ENCODE results near the gene ELOVL4.

ELOVL4 gene

DNA sequence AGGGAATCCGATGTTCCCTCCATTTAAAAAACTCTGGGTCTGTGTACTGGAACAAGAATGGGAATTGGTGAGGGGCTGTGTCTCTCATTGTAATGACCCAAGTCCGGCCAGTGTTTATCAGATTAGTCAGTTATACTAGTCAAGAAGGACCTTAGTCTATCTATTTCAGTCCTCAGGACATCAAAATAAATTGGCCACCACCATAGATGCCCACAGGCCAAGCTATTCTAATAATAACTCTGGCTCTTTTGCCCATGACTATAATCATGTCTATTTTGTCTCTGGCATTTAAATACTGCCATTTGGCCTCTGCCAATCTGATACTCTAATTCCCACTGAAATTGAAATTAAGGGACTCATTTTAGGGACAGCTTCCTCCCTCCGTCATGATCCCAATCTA, 37.8 kb downstream of the ELOVL4 start:
- no peak for DNase-seq

GRCh38 chr6:79902046-79902445, 45.3 kb downstream of the ELOVL4 start:
- DNase-seq: no peak

DNA sequence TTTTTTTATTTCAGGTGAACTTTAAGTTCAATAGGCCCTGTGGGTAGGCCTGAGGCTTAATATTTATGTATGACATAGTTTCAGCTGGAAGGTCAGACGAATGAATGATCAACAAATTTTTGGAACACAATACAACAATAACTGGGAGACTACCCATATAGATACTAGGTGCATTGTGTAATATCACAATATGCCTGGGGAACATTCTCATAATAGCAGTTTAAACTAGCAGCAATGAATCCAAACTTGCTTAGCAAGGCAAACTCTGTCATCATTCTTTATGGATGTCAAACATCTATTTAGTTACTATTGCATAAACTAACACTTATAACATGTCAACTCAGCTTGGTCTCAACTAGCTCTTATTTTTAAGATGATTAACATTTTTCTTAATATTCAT, 49.3 kb downstream of the ELOVL4 start:
- DNase-seq: no peak

DNA sequence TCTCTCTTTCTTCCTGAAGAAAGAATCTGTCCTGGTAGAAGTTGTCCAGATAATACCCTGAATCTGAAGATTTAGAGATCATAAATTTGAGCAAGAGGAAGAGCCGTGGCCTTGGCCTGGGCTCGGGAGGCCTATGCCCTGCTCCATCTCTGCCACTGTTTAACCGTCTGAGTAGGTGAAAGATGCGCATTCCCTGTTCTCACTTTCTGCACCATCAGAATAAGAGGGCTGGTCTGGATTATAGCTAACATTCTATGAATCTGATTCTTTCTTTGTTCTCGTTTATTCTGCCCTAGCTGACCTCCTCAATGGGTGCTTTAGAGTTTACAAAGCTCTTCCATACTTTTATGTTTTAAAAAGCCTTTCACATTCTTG, 51.3 kb downstream of the ELOVL4 start:
- DNase-seq: no peak

DNA sequence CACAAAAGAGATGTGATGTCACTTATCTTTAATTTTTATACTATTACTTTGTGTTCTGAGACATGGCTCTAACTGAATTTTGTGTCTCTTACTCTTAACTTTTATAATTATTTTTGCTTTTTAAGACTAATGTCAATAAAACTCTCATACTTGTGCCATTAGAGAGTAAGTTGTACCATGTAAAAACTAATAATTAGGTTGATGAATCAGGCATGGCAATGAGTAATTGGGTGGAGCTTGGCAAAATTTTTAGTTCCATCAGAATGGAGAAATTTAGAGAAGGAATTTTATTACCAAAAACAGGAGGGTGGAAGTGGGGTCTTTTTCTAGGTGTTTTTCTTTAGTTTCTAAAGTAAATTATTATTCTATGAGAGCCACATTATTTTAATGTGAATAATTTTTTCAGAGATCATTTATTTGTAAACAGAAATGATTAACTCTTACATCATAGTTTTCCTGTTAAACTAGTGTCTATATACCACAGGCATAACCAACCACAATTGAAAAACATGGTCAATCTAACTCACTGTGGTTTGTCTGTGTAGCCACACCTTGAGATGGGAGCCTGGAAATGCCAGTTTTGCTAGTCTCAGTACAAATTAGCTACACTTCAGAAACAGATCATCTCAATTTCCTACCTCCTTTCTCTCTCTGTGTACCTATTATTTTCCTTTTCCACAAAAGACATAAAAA, 51.8 kb downstream of the ELOVL4 start:
- DNase-seq: no peak

DNA sequence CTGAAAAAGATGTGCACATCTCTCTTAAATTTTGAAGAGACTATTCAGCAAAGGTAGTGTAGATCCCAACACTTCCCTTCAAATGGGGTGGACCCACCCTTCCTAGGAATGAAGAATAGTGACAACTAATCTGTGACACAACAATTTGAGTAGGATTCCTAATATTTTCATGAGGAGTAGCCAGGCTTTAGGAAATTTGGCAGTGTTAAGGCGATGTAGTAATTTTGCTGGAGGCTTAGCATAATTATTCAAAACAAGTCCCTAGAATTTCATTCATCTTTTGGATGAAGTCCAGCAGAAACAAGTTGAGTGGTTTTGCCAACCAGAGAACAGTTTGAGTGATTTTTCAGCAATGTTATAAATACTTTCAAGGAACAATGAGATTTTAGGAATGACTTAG, 52.4 kb downstream of the ELOVL4 start:
- DNase-seq: no peak

DNA sequence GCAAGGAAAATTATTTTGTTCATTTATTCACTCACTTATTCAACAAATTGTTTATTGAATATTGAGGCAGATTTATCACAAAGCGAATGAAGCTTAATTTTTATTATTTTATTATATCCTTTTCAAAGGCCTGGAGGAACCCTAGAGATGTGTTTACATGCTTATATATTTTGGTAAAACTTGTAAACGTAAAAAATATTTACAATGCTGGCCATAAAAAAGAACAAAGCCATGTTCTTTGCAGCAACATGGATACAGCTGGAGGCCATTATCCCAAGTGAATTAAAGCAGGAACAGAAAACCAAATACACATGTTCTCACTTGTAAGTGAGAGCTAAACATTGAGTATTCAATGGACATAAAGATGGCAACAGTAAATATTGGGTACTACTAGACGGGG, 58.8 kb downstream of the ELOVL4 start:
- no peak for DNase-seq

DNA sequence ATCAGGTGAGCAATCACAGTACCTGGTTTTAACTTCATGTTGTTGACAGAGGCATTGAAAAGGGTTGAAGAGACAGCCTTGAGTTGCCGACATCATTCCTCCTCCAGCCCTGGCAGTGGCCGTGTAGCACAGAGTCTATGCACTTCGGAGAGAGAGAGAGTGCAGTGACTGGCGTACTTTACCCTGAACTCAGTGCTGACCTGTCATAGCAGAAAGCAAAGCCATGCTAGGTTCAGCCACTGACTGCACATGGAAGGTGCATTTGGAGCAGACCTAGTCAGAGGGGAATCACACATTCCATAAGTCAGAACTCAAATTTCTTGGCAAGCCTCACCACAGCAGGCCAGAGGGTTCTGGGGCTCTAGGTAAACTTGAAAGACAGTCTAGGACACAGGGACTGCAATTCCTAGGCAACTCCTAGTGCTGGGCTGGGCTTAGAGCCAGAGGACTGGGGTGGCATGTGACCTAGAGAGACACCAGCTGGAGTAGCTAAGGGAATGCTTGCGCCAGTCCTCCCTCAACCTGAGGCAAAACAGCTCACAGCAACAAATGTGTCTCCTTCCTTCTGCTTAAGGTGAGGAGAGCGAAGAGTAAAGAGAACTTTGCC, 69.1 kb downstream of the ELOVL4 start:
- no peak for DNase-seq

DNA sequence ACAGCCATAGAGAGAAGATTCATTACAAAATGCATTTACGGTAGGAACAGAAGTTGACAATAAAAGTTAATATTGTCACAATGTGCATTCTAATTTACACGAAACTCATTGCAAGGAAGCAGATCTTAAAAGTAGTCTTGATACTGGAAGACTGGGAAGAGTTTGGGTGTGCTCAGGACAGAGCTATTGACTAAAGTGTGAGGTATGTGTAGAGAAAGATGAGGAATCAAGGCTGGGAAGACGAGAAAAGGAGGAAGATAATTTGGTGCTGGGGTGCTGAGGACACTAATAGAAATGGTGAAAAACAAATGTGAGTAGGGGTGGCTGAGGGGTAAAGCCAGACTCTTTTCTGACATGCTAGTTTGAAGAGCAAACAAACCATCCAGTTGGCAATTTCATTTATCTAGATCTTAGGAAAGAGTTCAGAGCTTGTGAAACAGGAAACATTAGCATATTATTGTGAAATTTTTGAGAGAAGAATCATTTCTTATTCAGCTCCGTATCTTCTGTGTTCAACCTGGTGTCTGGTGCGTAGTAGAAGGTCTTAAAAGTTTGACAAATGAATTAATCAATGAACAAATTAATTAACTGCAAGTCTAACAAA, 72.7 kb downstream of the ELOVL4 start:
- no peak for DNase-seq

DNA sequence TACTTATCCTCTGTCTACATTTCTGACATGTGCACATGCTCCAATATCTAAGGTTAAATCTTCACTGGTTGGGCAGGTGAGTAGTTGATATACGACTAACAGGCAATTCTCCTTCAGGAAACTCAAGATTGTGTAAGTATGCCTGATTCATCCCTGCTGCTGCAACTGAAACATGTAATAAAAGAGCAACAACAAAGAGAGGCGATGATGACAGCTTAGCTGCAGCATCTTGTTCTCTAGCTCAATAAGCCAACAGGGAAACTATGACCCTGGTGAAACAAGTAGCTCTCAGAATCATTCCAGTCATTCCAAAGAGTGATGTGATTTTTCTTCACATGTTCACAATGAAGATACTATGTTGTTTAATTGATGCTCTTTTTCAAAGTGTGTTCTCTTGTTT, 74.4 kb downstream of the ELOVL4 start:
- DNase-seq: no peak

- DNase-seq: no peak
These were observed 75.0 kb downstream of the ELOVL4 start for GRCh38 chr6:79872303-79872702.

DNA sequence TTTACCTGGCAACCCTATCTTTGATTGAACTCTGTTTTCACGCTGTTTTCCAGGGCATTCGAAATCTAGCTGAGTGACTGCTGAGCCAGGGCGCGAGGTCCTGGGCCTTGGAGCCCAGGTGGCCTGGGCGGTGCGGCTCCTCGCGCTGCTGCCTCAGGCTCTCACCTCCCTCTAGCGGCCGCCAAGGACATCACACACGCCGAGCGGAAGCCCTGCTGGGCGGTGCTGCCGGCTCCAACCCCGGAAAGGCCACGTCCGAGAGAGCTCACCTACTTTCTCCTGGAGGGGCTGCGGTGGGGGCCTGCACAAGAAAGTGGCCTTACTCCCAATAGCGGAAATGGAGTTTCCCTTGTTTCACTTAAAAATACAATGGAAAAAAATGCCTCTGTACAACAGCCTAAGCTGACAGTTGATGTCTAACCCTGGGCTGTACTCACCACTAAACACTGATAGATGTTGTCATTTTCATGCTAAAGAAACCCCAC, 77.7 kb downstream of the ELOVL4 start:
- no peak for DNase-seq

DNA sequence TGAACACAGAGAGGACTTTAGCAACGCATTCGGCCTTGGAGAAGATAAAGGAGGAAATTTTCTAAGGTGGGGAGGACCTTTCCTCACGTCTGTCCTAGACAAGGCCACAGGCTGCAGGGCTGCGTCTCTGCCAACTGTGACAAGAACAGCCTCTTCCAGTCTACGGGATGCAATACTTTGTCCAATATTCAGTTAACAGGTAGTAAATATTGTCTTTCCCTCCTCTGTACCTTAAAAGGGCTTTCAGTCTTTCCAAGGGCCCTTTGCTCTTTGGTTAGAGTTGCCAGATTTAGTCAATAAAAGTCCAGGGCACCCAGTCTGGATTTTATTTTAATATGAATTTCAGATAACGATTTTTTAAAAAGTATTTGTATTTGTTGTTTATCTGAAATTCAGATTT, 78.2 kb downstream of the ELOVL4 start:
- DNase-seq: no peak

DNA sequence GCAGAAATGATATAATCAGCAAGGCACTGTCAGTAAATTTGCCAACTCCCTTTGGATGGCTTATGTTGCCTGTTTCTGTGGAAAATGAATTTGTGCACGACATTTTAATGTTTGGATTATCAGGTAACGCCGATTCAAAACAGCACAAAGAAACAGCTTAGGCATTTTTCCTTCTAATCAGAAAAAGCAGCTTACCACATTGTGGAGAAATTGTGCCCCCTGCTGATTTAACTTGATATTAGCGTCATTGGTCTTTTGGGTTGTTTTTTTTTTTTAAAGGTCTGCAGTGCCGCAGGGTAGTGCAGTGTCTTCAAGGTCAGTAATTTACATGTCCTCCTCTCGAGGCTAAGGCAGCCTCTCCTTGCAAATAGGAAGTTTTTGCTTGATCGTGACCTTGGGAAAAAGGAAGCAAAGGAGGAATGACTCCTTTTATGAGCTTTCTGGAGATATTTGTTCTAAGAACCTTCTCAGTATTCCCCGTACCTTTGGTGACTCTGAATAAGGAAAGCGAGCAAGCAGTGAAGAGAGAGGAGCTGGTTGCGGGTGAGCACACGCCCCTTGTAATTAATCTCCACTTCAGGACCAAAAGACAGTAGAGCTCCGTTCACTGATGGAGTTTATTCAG, 79.1 kb downstream of the ELOVL4 start:
- no peak for DNase-seq

Measured in NK-92 treated with Interleukin-12 subunit alpha and Interleukin-12 subunit beta, amount 100 ng/mL, for 24 hours (cell line).